MM.1S (cell line): ENCODE data around the gene EPS8L1.

Source experiments
- DNase-seq: peaks from one replicate; pipeline ENCODE4 v3.0.0-alpha.2; 2015
- H2AFZ ChIP-seq: fragments of 300-600 bp; sonication (generic); 2 replicates; pipeline ENCODE4 v1.6.0; 2016; ENCODE audit warnings: antibody characterized with exemption, low read length
- H3F3A ChIP-seq: fragments of 300-600 bp; sonication (generic); 2 replicates; pipeline ENCODE4 v1.6.1; 2016; ENCODE audit warnings: mild to moderate bottlenecking, antibody characterized with exemption, low read length, moderate library complexity, mixed read lengths; ENCODE audit not compliant: insufficient read depth
- H3K27ac ChIP-seq: fragments of 300-600 bp; sonication (generic); 2 replicates; pipeline ENCODE4 v1.5.1; 2016; ENCODE audit warnings: mild to moderate bottlenecking, low read length
- H3K27me3 ChIP-seq: fragments of 300-600 bp; sonication (generic); replicated peaks from 2 replicates; pipeline ENCODE4 v1.6.0; 2016; ENCODE audit warnings: low read length; ENCODE audit not compliant: insufficient read depth
- H3K36me3 ChIP-seq: fragments of 300-600 bp; sonication (generic); replicated peaks from 2 replicates; pipeline ENCODE4 v1.6.1; 2016; ENCODE audit warnings: mild to moderate bottlenecking, low read length, mixed read lengths; ENCODE audit not compliant: insufficient read depth
- H3K4me1 ChIP-seq: fragments of 300-600 bp; sonication (generic); 2 replicates; pipeline ENCODE4 v1.6.1; 2016; ENCODE audit warnings: low read length, mixed read lengths
- H3K4me2 ChIP-seq: fragments of 300-600 bp; sonication (generic); 2 replicates; pipeline ENCODE4 v1.6.0; 2016; ENCODE audit warnings: low read depth, low read length
- H3K4me3 ChIP-seq: fragments of 300-600 bp; sonication (generic); 2 replicates; pipeline ENCODE4 v1.5.1; 2016; ENCODE audit warnings: low read length, mixed read lengths
- H3K79me2 ChIP-seq: fragments of 300-600 bp; sonication (generic); 2 replicates; pipeline ENCODE4 v1.6.1; 2016; ENCODE audit warnings: mixed run types, low read length, mixed read lengths
- H3K9ac ChIP-seq: fragments of 300-600 bp; sonication (generic); 2 replicates; pipeline ENCODE4 v1.6.1; 2016; ENCODE audit warnings: low read length, mixed read lengths
- H3K9me2 ChIP-seq: fragments of 300-600 bp; sonication (generic); replicated peaks from 2 replicates; pipeline ENCODE4 v1.6.1; 2016; ENCODE audit warnings: mild to moderate bottlenecking, low read length, mixed read lengths; ENCODE audit not compliant: insufficient read depth
- H3K9me3 ChIP-seq: fragments of 300-600 bp; sonication (generic); replicated peaks from 2 replicates; pipeline ENCODE4 v1.6.1; 2016; ENCODE audit warnings: mild to moderate bottlenecking, low read length, mixed read lengths; ENCODE audit not compliant: insufficient read depth
- H4K20me1 ChIP-seq: fragments of 300-600 bp; sonication (generic); 2 replicates; pipeline ENCODE4 v1.6.1; 2016; ENCODE audit warnings: mild to moderate bottlenecking, low read length, moderate library complexity, mixed read lengths; ENCODE audit not compliant: insufficient read depth
- CTCF ChIP-seq: fragments of 300-600 bp; sonication (generic); IDR thresholded peaks from 2 replicates; pipeline ENCODE4 v1.5.1; 2016; ENCODE audit warnings: antibody characterized with exemption, low read length, mixed read lengths
- EZH2 ChIP-seq: fragments of 300-600 bp; sonication (generic); optimal IDR thresholded peaks from 2 replicates; pipeline ENCODE3; 2017; ENCODE audit warnings: low read depth, mild to moderate bottlenecking, antibody characterized with exemption, low read length, mixed read lengths
- EZH2phosphoT487 ChIP-seq: fragments of 300-600 bp; sonication (generic); IDR thresholded peaks from 2 replicates; pipeline ENCODE4 v1.6.1; 2018; ENCODE audit warnings: antibody characterized with exemption, low read length

EPS8L1 gene

DNA sequence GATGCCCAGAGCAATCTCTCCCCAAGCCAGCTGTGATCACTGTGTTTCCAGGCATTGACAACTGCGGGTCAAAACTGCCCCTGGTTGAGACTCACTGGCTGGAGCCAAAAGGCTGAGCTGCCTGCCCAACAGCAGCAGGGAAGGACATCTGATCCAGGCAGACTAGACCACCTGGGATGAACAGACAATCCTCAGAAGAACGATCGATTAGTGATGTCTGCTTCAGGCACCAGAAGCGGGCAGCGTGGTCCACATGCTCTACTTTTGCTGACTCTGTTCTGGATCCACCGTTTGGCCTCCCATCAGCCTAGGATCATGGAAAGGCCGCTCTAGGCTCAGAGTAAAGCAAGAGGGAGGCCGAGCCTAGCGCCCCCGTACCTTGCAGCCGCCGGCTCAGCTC is 27.7 kb upstream of the EPS8L1 start:
- Histone ChIP-seq H3F3A (no peaks in the 10 kb centered on the region), H4K20me1 (no peaks in the 10 kb centered on the region), H2AFZ (no peak overlapping the region), H3K79me2 (peaks cover 18% of the 10 kb centered on the region), H3K4me1 (no peaks in the 10 kb centered on the region), H3K9me2 (no peaks in the 10 kb centered on the region), H3K27ac (no peak overlapping the region), H3K9me3 (no peaks in the 10 kb centered on the region), H3K4me2 (no peak overlapping the region), H3K9ac (no peak overlapping the region), H3K27me3 (no peaks in the 10 kb centered on the region), H3K36me3 (peaks cover 5% of the 10 kb centered on the region; the same call in 1 of the 2 replicates), H3K4me3 (no peak overlapping the region)
- TF ChIP-seq EZH2, result no peak
- DNase-seq, result no peak

GRCh38 chr19:55048446-55048845 is 27.2 kb upstream of the EPS8L1 start:
- Histone ChIP-seq H3K4me1 (no peaks in the 10 kb centered on the region), H3K4me2 (no peak overlapping the region), H3F3A (no peaks in the 10 kb centered on the region), H4K20me1 (no peaks in the 10 kb centered on the region), H3K79me2 (peaks cover 19% of the 10 kb centered on the region), H3K9me2 (no peaks in the 10 kb centered on the region), H3K9me3 (no peaks in the 10 kb centered on the region), H3K36me3 (peaks cover 5% of the 10 kb centered on the region; the same call in 1 of the 2 replicates), H2AFZ (no peak overlapping the region), H3K9ac (no peak overlapping the region), H3K27me3 (no peaks in the 10 kb centered on the region), H3K4me3 (no peak overlapping the region), H3K27ac (no peak overlapping the region)
- no peak for DNase-seq
- TF ChIP-seq EZH2phosphoT487, result no peak
- no peak for TF ChIP-seq CTCF
- TF ChIP-seq EZH2, result no peak

- no peaks in the 10 kb centered on the region for H3K4me1 ChIP-seq
- H3K9ac ChIP-seq, result no peak overlapping the region
- H3K27ac ChIP-seq, result no peak overlapping the region
- peaks cover 31% of the 10 kb centered on the region for H3K79me2 ChIP-seq
- no peaks in the 10 kb centered on the region for H3K9me3 ChIP-seq
- H3K4me3 ChIP-seq, result no peak overlapping the region
- peaks cover 10% of the 10 kb centered on the region; the same call in 1 of the 2 replicates for H3K36me3 ChIP-seq
- TF ChIP-seq EZH2 (no peak), CTCF (no peak), EZH2phosphoT487 (no peak)
- H3K4me2 ChIP-seq, result no peak overlapping the region
- H3F3A ChIP-seq, result no peaks in the 10 kb centered on the region
- no peaks in the 10 kb centered on the region for H4K20me1 ChIP-seq
- H3K27me3 ChIP-seq, result no peaks in the 10 kb centered on the region
- H2AFZ ChIP-seq, result no peak overlapping the region
- no peak for DNase-seq
- H3K9me2 ChIP-seq, result no peaks in the 10 kb centered on the region
These were observed 24.7 kb upstream of the EPS8L1 start for GRCh38 chr19:55050749-55051532.

DNA sequence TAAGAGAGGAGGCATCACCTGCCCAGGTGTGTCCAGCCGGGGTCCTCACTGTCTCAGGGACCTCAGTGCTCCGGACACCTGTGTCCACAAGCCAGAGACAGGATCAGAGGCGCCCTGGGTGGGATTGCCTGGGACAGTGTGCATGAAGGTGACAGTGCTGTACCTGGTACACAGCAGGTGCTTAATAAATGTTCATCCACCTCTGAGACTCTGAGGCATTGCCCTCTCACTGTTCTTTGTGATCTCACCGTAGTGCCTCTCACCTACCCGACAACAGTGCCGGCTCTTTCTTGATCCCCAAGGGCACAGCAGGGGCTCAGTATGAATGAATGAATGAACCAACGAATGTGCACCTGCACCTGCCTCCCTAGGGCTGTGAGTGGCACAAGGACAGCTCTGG is 21.9 kb upstream of the EPS8L1 start:
- no peaks in the 10 kb centered on the region for H3K9me2 ChIP-seq
- no peak for DNase-seq

More for the DNA sequence above, 21.9 kb upstream of the EPS8L1 start:
- no peaks in the 10 kb centered on the region for H3K27me3 ChIP-seq
- no peak overlapping the region for H3K9ac ChIP-seq
- no peak overlapping the region for H3K27ac ChIP-seq
- no peaks in the 10 kb centered on the region for H3K4me1 ChIP-seq
- no peaks in the 10 kb centered on the region for H3F3A ChIP-seq
- H3K9me3 ChIP-seq, result no peaks in the 10 kb centered on the region
- no peak overlapping the region for H3K4me2 ChIP-seq
- H3K4me3 ChIP-seq, result no peak overlapping the region
- H2AFZ ChIP-seq, result no peak overlapping the region
- peaks cover 38% of the 10 kb centered on the region for H3K79me2 ChIP-seq
- no peaks in the 10 kb centered on the region for H4K20me1 ChIP-seq
- peaks cover 10% of the 10 kb centered on the region for H3K36me3 ChIP-seq
- TF ChIP-seq EZH2 (no peak), EZH2phosphoT487 (no peak), CTCF (no peak)
